ENCODE results near the gene VTA1.
"Not testable (repeated sequence)": the region's sequence is repeated elsewhere in the genome, so short reads cannot be mapped to it uniquely, and the experiment has no call there.

VTA1 gene

DNA sequence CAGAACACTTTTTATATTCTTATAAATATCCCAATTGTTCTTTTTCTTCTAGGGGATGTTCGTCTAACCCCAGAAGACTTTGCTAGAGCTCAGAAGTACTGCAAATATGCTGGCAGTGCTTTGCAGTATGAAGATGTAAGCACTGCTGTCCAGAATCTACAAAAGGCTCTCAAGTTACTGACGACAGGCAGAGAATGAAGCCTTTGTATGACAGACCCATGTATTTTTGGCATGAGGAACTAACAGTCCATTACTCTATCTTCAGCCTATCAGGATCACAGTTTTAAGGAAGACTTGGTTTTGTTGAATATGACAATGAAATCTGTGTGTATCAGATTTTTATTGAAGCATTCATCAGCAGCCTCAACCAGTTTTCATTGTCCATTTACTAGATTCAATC lies 71.4 kb downstream of the VTA1 start:
- H3K4me3 ChIP-seq (ENCODE audit: low read depth, low read length) = no peak overlapping the region

GRCh38 chr6:142222022-142222421 lies 75.0 kb downstream of the VTA1 start:
- H3K4me3 ChIP-seq (ENCODE audit: low read depth, low read length) = no peak overlapping the region
- DNase-seq (ENCODE audit: low read depth) = no peak

More for the DNA sequence above, 71.4 kb downstream of the VTA1 start:
- DNase-seq (ENCODE audit: low read depth) = no peak

DNA sequence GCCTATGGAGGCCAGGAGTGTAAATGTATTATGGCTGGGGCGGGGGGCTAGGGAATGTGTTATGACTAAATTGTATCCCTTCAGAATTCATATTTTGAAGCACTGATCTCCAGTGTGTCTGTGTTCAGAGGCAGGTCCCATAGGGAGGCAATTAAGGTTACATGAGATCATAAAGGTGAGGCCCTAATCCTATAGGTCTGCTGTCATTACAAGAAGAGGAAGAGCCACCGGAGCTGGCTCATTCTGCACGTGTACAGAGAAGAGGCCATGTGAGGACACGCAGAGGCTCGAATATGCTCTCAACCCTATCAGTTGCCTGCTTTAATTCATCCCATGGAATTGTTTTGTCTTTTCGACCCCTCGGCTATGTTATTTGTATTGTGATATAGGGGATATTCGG lies 76.9 kb downstream of the VTA1 start:
- no peak overlapping the region for H3K4me3 ChIP-seq (ENCODE audit: low read depth, low read length)
- DNase-seq (ENCODE audit: low read depth) = no peak

GRCh38 chr6:142225115-142225514 lies 78.1 kb downstream of the VTA1 start:
- no peak overlapping the region for H3K4me3 ChIP-seq (ENCODE audit: low read depth, low read length)
- DNase-seq (ENCODE audit: low read depth) = no peak

DNA sequence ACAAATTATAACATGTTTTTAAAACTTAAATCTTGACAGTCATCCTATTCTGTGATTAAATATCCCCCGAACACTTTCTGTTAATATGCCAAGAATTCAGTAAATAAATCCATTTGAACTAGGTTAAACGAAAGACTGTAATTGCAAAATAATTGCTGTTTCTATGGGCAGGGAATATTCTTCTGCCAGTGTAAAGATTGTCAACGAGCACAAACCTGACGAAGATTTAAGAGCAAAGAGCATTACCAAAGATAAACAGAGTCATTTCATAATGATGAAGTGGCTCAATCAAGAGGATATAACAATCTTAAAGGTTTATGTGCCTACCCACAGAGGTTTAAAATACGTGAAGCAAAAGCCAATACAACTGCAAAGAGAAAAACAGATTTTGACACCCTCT lies 78.5 kb downstream of the VTA1 start:
- no peak for DNase-seq (ENCODE audit: low read depth)
- no peak overlapping the region for H3K4me3 ChIP-seq (ENCODE audit: low read depth, low read length)

DNA sequence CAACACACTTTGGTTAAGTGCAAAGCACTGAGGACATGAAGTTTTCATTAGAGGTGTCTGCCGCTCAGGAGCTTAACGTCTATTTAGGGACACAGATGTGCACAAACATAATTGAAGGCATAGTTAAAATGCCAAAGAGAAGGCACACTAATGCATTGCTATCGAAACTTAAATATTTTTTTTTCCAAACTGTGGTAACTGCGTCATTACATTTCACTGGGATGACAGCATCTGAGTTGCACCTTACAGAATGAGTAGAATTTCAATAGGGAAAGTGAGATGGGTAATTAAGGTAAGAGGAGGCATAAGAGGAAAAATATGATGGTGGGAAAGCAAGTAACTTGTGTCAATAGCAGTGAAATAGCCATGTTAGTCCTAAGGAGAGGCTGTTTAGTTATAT lies 79.7 kb downstream of the VTA1 start:
- no peak for DNase-seq (ENCODE audit: low read depth)

DNA sequence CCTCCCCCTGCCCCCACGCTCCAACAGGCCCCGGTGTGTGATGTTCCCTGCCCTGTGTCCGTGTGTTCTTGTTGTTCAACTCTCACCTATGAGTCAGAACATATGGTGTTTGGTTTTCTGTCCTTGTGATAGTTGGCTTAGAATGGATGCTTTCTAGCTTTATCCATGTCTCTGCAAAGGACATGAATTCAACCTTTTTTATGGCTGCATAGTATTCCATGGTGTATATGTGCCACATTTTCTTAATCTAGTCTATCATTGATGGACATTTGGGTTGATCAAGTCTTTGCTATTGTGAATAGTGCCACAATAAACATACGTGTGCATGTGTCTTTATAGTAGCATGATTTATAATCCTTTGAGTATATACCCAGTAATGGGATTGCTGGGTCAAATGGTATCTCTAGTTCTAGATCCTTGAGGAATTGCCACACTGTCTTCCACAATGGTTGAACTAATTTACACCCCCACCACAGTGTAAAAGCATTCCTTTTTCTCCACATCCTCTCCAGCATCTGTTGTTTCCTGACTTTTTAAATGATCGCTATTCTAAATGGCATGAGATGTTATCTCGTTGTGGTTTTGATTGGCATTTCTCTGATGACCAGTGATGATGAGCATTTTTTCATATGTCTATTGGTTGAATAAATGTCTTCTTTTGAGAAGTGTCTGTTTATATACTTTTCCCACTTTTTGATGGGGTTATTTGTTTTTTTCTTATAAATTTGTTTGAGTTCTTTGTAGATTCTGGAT lies 82.6 kb downstream of the VTA1 start:
- DNase-seq (ENCODE audit: low read depth); H3K4me3 ChIP-seq (ENCODE audit: low read depth, low read length): not testable (repeated sequence)

More for the DNA sequence above, 79.7 kb downstream of the VTA1 start:
- H3K4me3 ChIP-seq (ENCODE audit: low read depth, low read length) = no peak overlapping the region

DNA sequence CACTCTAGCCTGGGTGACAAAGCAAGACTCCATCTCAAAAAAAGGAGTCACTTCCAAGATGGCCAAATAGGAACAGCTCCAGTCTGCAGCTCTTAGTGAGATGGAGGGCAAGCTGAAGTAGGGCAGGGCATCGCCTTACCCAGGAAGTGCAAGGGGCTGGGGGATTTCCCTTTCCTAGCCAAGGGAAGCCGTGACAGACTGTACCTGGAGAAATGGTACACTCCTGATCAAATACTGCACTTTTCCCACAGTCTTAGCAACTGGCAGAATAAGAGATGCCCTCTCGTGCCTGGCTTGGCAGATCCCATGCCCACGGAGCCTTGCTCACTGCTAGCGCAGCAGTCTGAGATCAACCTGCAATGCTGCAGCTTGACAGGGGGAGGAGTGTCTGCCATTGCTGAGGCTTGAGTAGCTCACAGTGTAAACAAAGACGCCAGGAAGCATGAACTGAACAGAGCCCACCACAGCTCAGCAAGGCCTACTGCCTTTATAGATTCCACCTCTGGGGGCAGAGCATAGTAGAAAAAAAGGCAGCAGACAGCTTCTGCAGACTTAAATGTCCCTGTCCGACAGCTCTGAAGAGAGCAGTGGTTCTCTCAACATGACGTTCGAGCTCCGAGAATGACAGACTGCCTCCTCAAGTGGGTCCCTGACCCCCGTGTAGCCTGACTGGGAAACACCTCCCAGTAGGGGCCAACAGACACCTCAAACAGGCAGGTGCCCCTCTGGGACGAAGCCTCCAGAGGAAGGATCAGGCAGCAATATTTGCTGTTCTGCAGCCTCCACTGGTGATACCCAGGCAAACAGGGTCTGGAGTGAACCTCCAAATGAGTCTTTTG lies 85.4 kb downstream of the VTA1 start:
- not testable (repeated sequence) for H3K4me3 ChIP-seq (ENCODE audit: low read depth, low read length); DNase-seq (ENCODE audit: low read depth)

DNA sequence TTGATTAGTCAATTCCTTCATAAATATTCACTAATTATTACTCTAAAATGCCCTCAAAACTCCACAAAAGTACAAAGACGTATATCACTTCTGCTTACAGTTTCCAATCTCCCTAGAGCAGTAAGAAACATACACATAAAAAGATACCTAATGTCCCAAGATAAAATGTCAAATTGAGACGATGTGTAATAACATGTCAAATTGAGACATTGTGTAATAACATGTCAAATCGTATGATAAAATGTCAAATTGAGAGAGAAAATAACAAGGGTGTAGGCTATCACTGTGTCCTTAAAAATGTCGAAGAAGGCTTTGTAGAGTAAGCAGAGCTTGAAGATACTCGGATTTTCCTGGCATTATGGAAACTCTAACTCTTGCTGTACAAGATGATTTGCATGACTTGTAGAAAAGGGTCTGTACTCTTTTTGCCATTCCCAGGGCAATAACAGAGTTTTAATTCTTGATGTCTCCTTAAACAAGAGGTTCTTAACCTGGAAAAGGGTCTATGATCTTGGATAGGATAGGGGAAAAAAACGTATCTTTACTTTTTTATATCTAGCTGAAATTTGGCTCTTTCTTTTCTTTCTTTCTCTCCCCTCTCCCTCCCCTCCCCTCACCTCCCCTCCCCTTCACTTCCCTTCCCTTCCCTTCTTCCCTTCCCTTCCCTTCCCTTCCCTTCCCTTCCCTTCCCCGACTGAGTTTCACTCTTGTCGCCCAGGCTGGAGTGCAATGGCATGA lies 87.1 kb downstream of the VTA1 start:
- no peak overlapping the region for H3K4me3 ChIP-seq (ENCODE audit: low read depth, low read length)
- DNase-seq (ENCODE audit: low read depth) = no peak

DNA sequence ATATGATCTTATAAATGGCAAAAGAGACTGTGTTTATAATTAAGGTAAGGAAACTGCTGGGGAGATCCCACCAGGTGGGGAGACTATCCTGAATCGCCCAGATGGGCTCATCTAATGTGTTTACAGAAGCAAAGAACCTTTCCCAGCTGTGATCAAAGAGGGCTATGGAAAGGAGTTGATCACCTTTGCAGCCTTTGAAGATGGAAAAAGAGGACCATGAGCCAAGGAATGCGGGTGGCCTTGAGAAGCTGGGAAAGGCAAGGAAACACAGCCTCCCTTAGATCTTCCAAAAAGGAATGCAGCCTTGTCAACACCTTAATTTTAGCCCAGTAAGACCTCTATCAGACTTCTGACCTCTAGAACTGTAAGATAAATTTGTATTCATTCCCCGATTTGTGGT lies 88.2 kb downstream of the VTA1 start:
- no peak for DNase-seq (ENCODE audit: low read depth)
- no peak overlapping the region for H3K4me3 ChIP-seq (ENCODE audit: low read depth, low read length)

DNA sequence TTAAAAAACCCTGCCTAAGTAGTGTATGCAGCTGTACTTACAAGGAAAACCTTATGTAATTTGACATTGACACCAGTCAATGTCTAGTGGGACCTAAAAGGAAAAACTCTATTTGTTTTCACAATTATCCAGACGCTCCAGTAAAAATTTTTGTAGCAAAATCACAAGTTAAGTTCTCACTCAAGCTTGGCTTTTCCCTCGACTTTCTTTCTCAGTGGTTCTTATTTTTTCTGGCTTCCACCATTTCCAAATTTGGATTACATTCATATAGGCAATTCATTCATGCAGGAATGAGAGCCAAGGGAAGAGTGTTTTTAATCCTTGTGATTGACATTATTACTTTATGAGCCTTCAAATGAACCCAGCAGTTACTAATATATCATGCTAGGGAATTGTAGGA lies 88.7 kb downstream of the VTA1 start:
- no peak overlapping the region for H3K4me3 ChIP-seq (ENCODE audit: low read depth, low read length)
- DNase-seq (ENCODE audit: low read depth) = no peak

GRCh38 chr6:142236691-142237090 lies 89.6 kb downstream of the VTA1 start:
- no peak for DNase-seq (ENCODE audit: low read depth)
- H3K4me3 ChIP-seq (ENCODE audit: low read depth, low read length) = no peak overlapping the region

DNA sequence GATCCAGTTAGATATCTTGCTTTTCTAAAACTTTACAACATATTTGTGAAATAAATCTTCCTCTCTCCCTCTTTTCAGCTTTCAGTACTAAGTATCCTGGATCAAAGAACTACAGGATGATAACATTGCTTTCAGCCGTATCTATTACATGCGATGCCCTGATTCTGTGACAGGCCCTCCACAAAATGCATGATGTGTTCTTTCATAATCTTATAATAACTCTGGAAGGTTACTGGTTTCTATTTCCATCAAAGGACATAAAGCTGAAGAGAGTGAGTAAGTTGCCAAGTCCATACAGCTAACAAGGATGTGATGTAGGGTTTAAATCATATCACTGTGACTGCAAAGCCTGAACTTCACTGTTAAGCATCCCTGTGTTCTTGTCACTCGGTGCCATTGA lies 91.8 kb downstream of the VTA1 start:
- no peak for DNase-seq (ENCODE audit: low read depth)
- H3K4me3 ChIP-seq (ENCODE audit: low read depth, low read length) = no peak overlapping the region

GRCh38 chr6:142240179-142240578 lies 93.1 kb downstream of the VTA1 start:
- H3K4me3 ChIP-seq (ENCODE audit: low read depth, low read length) = no peak overlapping the region
- no peak for DNase-seq (ENCODE audit: low read depth)

DNA sequence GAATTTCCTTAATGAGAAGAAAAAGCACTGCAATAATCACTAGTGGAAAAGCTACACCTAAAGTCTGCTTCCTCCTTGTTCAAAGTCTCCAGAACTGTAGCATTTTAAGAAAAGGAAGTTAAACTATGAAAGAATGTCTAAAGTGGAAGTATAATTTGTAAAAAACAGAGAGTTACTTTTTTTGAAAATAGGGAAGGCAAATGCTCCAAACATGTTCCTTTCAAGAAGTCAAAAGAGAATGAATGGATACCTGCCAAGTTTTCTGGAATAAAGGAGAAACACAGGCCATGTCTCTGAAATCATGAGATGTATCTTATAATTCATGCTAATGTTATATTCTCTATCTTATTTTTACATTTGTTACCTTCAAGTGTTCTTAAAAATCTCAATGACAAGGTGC lies 94.0 kb downstream of the VTA1 start:
- no peak overlapping the region for H3K4me3 ChIP-seq (ENCODE audit: low read depth, low read length)
- no peak for DNase-seq (ENCODE audit: low read depth)

GRCh38 chr6:142242269-142242668 lies 95.2 kb downstream of the VTA1 start:
- no peak overlapping the region for H3K4me3 ChIP-seq (ENCODE audit: low read depth, low read length)
- DNase-seq (ENCODE audit: low read depth) = no peak

- DNase-seq (ENCODE audit: low read depth) = no peak
- H3K4me3 ChIP-seq (ENCODE audit: low read depth, low read length) = no peak overlapping the region
Measured at GRCh38 chr6:142246960-142247359, 99.9 kb downstream of the VTA1 start.

GRCh38 chr6:142249266-142249665 lies 102.2 kb downstream of the VTA1 start:
- H3K4me3 ChIP-seq (ENCODE audit: low read depth, low read length) = no peak overlapping the region
- DNase-seq (ENCODE audit: low read depth) = no peak

DNA sequence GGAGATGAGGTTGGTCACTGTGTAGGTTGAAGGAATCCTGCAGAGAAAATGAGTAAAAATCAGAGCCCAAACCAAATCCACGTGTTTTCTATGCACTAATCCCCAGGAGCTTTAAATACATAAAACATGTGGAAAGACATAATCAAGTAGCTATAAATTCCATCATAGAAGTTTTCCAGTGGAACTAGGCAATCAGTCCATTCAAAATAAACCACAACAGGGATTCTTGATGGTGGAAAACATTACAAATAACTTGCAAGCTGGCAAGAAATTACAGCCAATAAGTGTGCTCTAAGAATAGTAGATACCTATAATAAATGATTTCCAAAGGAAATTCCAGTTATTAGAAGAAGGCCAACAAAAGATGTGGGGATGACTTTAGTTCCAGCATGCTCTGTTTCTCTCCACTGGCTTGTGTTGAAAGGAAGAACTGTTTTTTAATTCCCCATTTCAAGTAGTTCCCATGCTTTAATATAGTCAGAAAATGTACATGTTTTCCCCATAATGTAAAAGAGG lies 104.9 kb downstream of the VTA1 start:
- DNase-seq (ENCODE audit: low read depth) = no peak

DNA sequence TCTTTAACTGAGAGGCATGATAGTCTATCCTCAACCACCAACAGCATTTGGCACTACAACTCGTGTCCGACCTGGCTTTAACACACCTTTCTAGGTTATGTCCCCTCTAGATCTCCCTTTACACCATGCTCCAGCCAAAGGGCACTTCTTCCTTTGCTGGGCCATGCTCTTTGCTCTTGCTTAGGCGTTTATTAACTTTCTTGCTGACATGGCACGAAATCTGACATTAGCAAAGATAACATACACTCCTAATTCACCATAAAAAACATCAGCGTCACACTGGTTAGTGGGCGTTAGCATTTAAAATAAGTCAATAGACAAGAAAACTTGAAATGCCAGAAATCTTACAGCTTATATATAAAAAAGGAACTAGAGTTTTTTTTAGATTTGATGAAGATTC lies 107.5 kb downstream of the VTA1 start:
- no peak overlapping the region for H3K4me3 ChIP-seq (ENCODE audit: low read depth, low read length)
- DNase-seq (ENCODE audit: low read depth) = no peak

More for the DNA sequence above, 104.9 kb downstream of the VTA1 start:
- no peak overlapping the region for H3K4me3 ChIP-seq (ENCODE audit: low read depth, low read length)
